HepG2 (cell line): ENCODE measurements around the gene FNDC8. TPM values are rescaled to one million over a fixed set of nuclear protein-coding genes. Genes with fewer than 3 reads are reported as not detected.

ENCODE experiments used
- ATAC-seq: fragments of 200-7000 bp; cut with Tn5 transposase; 3 replicates; pipeline ENCODE4 v1.9.1; 2020; ENCODE audit warnings: mild to moderate bottlenecking, moderate library complexity
- BruUV-seq: library from RNA; stranded (reverse); fragments of 400-500 nt; replicated peaks from 2 replicates; lab custom pipeline; 2021; lab: Mats Ljungman, UMichigan
- CTCF ChIA-PET: fragments of 300-600 bp; formaldehyde crosslinking; extraction: SDS; loops from one replicate; lab custom pipeline; 2021; ENCODE audit warnings: low total read pairs, inconsistent platforms, low intra/inter-chr PET ratio; lab: Yijun Ruan, JAX
- POLR2A ChIA-PET: fragments of 350-600 bp; sonication (Branson Sonifier 250); formaldehyde crosslinking; loops from one replicate; lab custom pipeline; 2020; ENCODE audit warnings: antibody characterized with exemption, inconsistent platforms; lab: Yijun Ruan, JAX
- DNase-seq: peaks from one replicate; pipeline ENCODE4 v3.0.0-alpha.2; 2015; ENCODE audit warnings: low spot score
- FAIRE-seq: peaks from 3 replicates; lab custom pipeline; 2011; peaks lifted over from hg19 to GRCh38; lab: Jason Lieb, UNC
- H2AFZ ChIP-seq: one replicate; pipeline ENCODE4 v1.6.1; 2011; ENCODE audit warnings: low read length, inconsistent platforms
- H3K27ac ChIP-seq: fragments of 300-600 bp; 3 replicates; pipeline ENCODE4 v1.8.0; 2011; ENCODE audit warnings: mixed run types, mild to moderate bottlenecking, mixed read lengths, low read length, inconsistent platforms; ENCODE audit not compliant: insufficient read depth; ENCODE audit errors: extremely low read length
- H3K27me3 ChIP-seq, 2 experiments: fragments of 200-600 bp in 1 of 2; 2 replicates in 1 of 2; 3 replicates in 1 of 2; pipeline versions ENCODE4 v1.6.0 to v1.8.0; 2011; ENCODE audit warnings: low read length in 2 of 2, mild to moderate bottlenecking in 2 of 2, moderate library complexity in 2 of 2, inconsistent platforms in 1 of 2; ENCODE audit not compliant: insufficient read depth in 2 of 2, control insufficient read depth in 1 of 2
- H3K36me3 ChIP-seq, 2 experiments: fragments of 200-600 bp in 1 of 2; replicated peaks in 1 of 2; 2 replicates in 1 of 2; 3 replicates in 1 of 2; pipeline versions ENCODE4 v1.5.1 to v1.8.0; 2011; ENCODE audit warnings: low read length in 2 of 2, inconsistent platforms in 1 of 2; ENCODE audit not compliant: insufficient read depth in 2 of 2, control insufficient read depth in 1 of 2
- H3K4me1 ChIP-seq: 2 replicates; pipeline ENCODE4 v1.5.1; 2012; ENCODE audit warnings: low read length, inconsistent platforms; ENCODE audit not compliant: insufficient read depth
- H3K4me2 ChIP-seq: 2 replicates; pipeline ENCODE4 v1.6.0; 2011; ENCODE audit warnings: low read depth, low read length, inconsistent platforms
- H3K4me3 ChIP-seq, 3 experiments: fragments of 200-600 bp in 1 of 3; sonication (generic), shearing (Covaris generic) in 1 of 3; replicated peaks in 1 of 3; 2 replicates each; pipeline ENCODE4 v1.5.1; 2011 to 2016; ENCODE audit warnings: low read length in 3 of 3, inconsistent platforms in 2 of 3, low read depth in 2 of 3, mild to moderate bottlenecking in 2 of 3, control low read depth in 1 of 3, mixed read lengths in 1 of 3; ENCODE audit not compliant: insufficient read depth in 1 of 3
- H3K79me2 ChIP-seq: one replicate; pipeline ENCODE4 v1.6.1; 2011; ENCODE audit warnings: low read length, inconsistent platforms; ENCODE audit not compliant: insufficient read depth
- H3K9ac ChIP-seq: 2 replicates; pipeline ENCODE4 v1.6.0; 2011; ENCODE audit warnings: mild to moderate bottlenecking, low read depth, low read length, inconsistent platforms; ENCODE audit not compliant: insufficient read depth
- H3K9me3 ChIP-seq: 2 replicates; pipeline ENCODE4 v1.5.1; 2012; ENCODE audit warnings: mild to moderate bottlenecking, low read length
- H4K20me1 ChIP-seq: 2 replicates; pipeline ENCODE4 v1.6.0; 2011; ENCODE audit warnings: inconsistent platforms, mild to moderate bottlenecking, low read length, moderate library complexity; ENCODE audit not compliant: insufficient read depth
- EZH2 ChIP-seq: conservative IDR thresholded peaks from 2 replicates; pipeline ENCODE4 v1.6.1; 2012; ENCODE audit warnings: mild to moderate bottlenecking, low read depth, low read length, moderate library complexity
- FOXK1 ChIP-seq: sonication (generic); formaldehyde crosslinking; IDR thresholded peaks from 2 replicates; pipeline ENCODE4 v1.4.0; 2020; ENCODE audit warnings: low read depth, missing genetic modification reagents, borderline replicate concordance
- KDM4B ChIP-seq: sonication (generic); formaldehyde crosslinking; IDR thresholded peaks from 2 replicates; pipeline ENCODE4 v1.4.0; 2020; ENCODE audit warnings: missing genetic modification reagents
- NAIF1 ChIP-seq: sonication (generic); formaldehyde crosslinking; IDR thresholded peaks from 2 replicates; pipeline ENCODE4 v1.5.0; 2020; ENCODE audit warnings: mild to moderate bottlenecking, missing genetic modification reagents, borderline replicate concordance
- NFE2 ChIP-seq: sonication (generic); formaldehyde crosslinking; IDR thresholded peaks from 2 replicates; pipeline ENCODE4 v1.4.0; 2020; ENCODE audit warnings: missing genetic modification reagents
- REL ChIP-seq: sonication (generic); formaldehyde crosslinking; conservative IDR thresholded peaks from 2 replicates; pipeline ENCODE4 v1.8.0; 2022; ENCODE audit warnings: mild to moderate bottlenecking, missing genetic modification reagents, moderate library complexity
- ZFP90 ChIP-seq: sonication (generic); formaldehyde crosslinking; IDR thresholded peaks from 2 replicates; pipeline ENCODE4 v1.8.0; 2022; ENCODE audit warnings: missing genetic modification reagents, mild to moderate bottlenecking, inconsistent platforms, borderline replicate concordance
- ZNF274 ChIP-seq: sonication (generic); formaldehyde crosslinking; IDR thresholded peaks from 2 replicates; pipeline ENCODE4 v1.5.1; 2020; ENCODE audit warnings: mild to moderate bottlenecking, missing genetic modification reagents
- ZNF567 ChIP-seq: sonication (generic); formaldehyde crosslinking; IDR thresholded peaks from 2 replicates; pipeline ENCODE4 v1.8.1; 2023; ENCODE audit warnings: mild to moderate bottlenecking, missing genetic modification reagents, borderline replicate concordance
- ZNF614 ChIP-seq: IDR thresholded peaks from 2 replicates; pipeline ENCODE4 v1.6.1; 2018; ENCODE audit warnings: missing biosample characterization, missing genetic modification reagents, inconsistent platforms, borderline replicate concordance
- ZSCAN29 ChIP-seq: sonication (generic); formaldehyde crosslinking; conservative IDR thresholded peaks from 2 replicates; pipeline ENCODE4 v1.4.0; 2020; ENCODE audit warnings: mild to moderate bottlenecking, missing genetic modification reagents
- ZSCAN30 ChIP-seq: sonication (generic); formaldehyde crosslinking; IDR thresholded peaks from 2 replicates; pipeline ENCODE4 v1.5.0; 2020; ENCODE audit warnings: mild to moderate bottlenecking, missing genetic modification reagents
- WGBS: methylation state at CpG from one replicate; pipeline ENCODE4 v1.1.6; 2017; ENCODE audit warnings: low lambda C conversion rate; 5-methylcytosine and 5-hydroxymethylcytosine counted together
- in situ Hi-C: cut with HindIII; loops from 2 replicates; pipeline ENCODE4 v1.10.0; 2017; ENCODE audit warnings: low pct_unique_long_range_greater_than_20kb; ENCODE audit not compliant: extremely low pct_ligation_motif_present
- intact Hi-C: fragments of 100-400 bp; cut with micrococcal nuclease; formaldehyde crosslinking; loops from one replicate; pipeline ENCODE4 v1.10.0; 2022; ENCODE audit not compliant: unreplicated experiment
- polyA plus RNA-seq, 8 experiments: library from polyadenylated mRNA; depleted of rRNA in 3 of 8; stranded (reverse) in 7 of 8; unstranded in 1 of 8; fragments of >200 nt; fragmentation: Illumina TruSeq in 4 of 8; extraction: Trizol in 4 of 8; gene quantifications; 2 replicates each; pipeline versions ENCODE4 v1.2.1 to v1.2.3, GENCODE V29; 2011 to 2016; ENCODE audit warnings: low read depth in 4 of 8, missing spikeins in 1 of 8, mixed read lengths in 1 of 8; ENCODE audit not compliant: insufficient read depth in 1 of 8
- total RNA-seq, 5 experiments: library from RNA; depleted of rRNA; stranded (reverse); fragments of >200 nt; fragmentation: Illumina TruSeq; extraction: Trizol; gene quantifications; 2 replicates each; pipeline ENCODE4 v1.2.3, GENCODE V29; 2016; ENCODE audit warnings: low read depth in 1 of 5
- TF ChIP-seq, protein P1 (sequence below): sonication (generic); formaldehyde crosslinking; IDR thresholded peaks from 2 replicates; pipeline ENCODE4 v1.4.0; 2020; ENCODE audit warnings: mild to moderate bottlenecking, missing genetic modification reagents
- TF ChIP-seq, protein P2 (sequence below): sonication (generic); formaldehyde crosslinking; IDR thresholded peaks from 2 replicates; pipeline ENCODE4 v1.5.0; 2020; ENCODE audit warnings: mild to moderate bottlenecking, missing genetic modification reagents, borderline replicate concordance

Gene FNDC8
- total and polyA plus RNA-seq, 2 of the 13 experiments (the other 11 are each of a cell fraction or from before 2014, with no cell fraction given): not detected

DNA sequence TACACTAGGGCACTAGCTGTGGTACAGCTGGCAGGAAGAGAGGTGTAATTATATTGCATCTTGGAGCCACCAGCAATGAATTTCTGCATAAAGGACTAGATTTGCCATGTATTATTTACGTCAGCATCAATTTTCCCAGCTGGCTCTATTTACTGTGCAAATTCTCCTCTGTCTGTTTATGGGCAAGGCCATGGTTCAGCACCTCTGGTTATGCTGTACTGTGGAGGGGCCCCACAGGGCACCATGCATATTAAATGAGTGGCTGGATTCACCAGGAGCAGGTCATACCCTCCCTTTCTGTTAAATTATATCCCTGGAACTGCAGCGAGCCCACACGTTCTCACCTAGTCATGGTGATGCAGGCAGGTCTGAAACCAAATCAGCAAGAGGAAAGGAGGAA is 21.5 kb upstream of the FNDC8 start (continued):
- no peak for TF ChIP-seq ZSCAN29 (CRISPR knock-in tag)
- TF ChIP-seq EZH2: no peak
- TF ChIP-seq KDM4B (CRISPR knock-in tag): no peak

DNA sequence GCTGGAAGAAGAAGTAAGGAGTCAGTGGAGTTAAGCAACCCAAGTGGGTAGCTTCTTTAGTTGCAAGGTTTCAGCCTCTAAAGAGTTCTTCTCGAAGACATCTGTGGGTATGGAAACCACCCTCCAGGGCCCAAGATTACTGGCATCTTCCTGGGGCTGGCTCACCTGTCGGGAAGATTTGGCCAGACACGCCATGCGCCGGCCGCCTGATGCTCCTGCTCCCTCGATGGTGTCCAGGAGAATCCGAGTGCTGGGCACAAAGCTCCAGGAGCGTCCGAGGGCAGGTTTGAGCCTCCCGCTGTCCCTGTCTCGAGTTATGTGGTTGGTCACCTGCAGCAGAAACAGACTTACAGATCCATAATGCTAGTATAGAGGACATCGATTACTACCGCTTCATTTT is 20.4 kb upstream of the FNDC8 start:
- Histone ChIP-seq H3K27me3 (no peaks in the 10 kb centered on the region), H3K79me2 (no peaks in the 10 kb centered on the region), H3K36me3 (peaks cover 3 to 34% of the 10 kb centered on the region in 2 experiments; a peak in 4 of 5 replicates), H3K9me3 (no peaks in the 10 kb centered on the region), H3K4me3 (no peak overlapping the region), H3K4me1 (no peaks in the 10 kb centered on the region), H4K20me1 (no peaks in the 10 kb centered on the region), H2AFZ (no peak overlapping the region), H3K27ac (no peak overlapping the region), H3K4me2 (no peak overlapping the region), H3K9ac (no peak overlapping the region)
- ChIA-PET CTCF (no interaction called here), POLR2A (no interaction called here)
- no TSS peak for BruUV-seq
- intact Hi-C loops (no loop called here), in situ Hi-C loops (loop anchor here (25.0 kb wide), 1 partner anchor 514 kb away; the partner anchor contains the start of gene TMEM132E)
- DNase-seq (no peak), FAIRE-seq (no peak), ATAC-seq (no peak)
- WGBS: 94% methylated on average over 7 of the region's 14 CpGs
- no peak for TF ChIP-seq REL (CRISPR knock-in tag)
- TF ChIP-seq NFE2: no peak
- no peak for TF ChIP-seq FOXK1 (CRISPR knock-in tag)
- no peak for TF ChIP-seq ZSCAN30
- no peak for TF ChIP-seq ZNF274 (CRISPR knock-in tag)
- no peak for TF ChIP-seq ZNF614 (CRISPR knock-in tag)
- TF ChIP-seq, protein P1, sequence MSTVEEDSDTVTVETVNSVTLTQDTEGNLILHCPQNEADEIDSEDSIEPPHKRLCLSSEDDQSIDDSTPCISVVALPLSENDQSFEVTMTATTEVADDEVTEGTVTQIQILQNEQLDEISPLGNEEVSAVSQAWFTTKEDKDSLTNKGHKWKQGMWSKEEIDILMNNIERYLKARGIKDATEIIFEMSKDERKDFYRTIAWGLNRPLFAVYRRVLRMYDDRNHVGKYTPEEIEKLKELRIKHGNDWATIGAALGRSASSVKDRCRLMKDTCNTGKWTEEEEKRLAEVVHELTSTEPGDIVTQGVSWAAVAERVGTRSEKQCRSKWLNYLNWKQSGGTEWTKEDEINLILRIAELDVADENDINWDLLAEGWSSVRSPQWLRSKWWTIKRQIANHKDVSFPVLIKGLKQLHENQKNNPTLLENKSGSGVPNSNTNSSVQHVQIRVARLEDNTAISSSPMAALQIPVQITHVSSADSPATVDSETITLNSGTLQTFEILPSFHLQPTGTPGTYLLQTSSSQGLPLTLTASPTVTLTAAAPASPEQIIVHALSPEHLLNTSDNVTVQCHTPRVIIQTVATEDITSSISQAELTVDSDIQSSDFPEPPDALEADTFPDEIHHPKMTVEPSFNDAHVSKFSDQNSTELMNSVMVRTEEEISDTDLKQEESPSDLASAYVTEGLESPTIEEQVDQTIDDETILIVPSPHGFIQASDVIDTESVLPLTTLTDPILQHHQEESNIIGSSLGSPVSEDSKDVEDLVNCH (CRISPR knock-in tag): no peak
- no peak for TF ChIP-seq ZFP90 (CRISPR knock-in tag)
- TF ChIP-seq ZNF567 (CRISPR knock-in tag): no peak
- TF ChIP-seq, protein P2, sequence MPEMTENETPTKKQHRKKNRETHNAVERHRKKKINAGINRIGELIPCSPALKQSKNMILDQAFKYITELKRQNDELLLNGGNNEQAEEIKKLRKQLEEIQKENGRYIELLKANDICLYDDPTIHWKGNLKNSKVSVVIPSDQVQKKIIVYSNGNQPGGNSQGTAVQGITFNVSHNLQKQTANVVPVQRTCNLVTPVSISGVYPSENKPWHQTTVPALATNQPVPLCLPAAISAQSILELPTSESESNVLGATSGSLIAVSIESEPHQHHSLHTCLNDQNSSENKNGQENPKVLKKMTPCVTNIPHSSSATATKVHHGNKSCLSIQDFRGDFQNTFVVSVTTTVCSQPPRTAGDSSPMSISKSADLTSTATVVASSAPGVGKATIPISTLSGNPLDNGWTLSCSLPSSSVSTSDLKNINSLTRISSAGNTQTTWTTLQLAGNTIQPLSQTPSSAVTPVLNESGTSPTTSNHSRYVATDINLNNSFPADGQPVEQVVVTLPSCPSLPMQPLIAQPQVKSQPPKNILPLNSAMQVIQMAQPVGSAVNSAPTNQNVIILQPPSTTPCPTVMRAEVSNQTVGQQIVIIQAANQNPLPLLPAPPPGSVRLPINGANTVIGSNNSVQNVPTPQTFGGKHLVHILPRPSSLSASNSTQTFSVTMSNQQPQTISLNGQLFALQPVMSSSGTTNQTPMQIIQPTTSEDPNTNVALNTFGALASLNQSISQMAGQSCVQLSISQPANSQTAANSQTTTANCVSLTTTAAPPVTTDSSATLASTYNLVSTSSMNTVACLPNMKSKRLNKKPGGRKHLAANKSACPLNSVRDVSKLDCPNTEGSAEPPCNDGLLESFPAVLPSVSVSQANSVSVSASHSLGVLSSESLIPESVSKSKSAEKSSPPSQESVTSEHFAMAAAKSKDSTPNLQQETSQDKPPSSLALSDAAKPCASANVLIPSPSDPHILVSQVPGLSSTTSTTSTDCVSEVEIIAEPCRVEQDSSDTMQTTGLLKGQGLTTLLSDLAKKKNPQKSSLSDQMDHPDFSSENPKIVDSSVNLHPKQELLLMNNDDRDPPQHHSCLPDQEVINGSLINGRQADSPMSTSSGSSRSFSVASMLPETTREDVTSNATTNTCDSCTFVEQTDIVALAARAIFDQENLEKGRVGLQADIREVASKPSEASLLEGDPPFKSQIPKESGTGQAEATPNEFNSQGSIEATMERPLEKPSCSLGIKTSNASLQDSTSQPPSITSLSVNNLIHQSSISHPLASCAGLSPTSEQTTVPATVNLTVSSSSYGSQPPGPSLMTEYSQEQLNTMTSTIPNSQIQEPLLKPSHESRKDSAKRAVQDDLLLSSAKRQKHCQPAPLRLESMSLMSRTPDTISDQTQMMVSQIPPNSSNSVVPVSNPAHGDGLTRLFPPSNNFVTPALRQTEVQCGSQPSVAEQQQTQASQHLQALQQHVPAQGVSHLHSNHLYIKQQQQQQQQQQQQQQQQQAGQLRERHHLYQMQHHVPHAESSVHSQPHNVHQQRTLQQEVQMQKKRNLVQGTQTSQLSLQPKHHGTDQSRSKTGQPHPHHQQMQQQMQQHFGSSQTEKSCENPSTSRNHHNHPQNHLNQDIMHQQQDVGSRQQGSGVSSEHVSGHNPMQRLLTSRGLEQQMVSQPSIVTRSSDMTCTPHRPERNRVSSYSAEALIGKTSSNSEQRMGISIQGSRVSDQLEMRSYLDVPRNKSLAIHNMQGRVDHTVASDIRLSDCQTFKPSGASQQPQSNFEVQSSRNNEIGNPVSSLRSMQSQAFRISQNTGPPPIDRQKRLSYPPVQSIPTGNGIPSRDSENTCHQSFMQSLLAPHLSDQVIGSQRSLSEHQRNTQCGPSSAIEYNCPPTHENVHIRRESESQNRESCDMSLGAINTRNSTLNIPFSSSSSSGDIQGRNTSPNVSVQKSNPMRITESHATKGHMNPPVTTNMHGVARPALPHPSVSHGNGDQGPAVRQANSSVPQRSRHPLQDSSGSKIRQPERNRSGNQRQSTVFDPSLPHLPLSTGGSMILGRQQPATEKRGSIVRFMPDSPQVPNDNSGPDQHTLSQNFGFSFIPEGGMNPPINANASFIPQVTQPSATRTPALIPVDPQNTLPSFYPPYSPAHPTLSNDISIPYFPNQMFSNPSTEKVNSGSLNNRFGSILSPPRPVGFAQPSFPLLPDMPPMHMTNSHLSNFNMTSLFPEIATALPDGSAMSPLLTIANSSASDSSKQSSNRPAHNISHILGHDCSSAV: no peak
- no peak for TF ChIP-seq NAIF1
